Measurements from ENCODE around the gene PDE4B. TPM values are rescaled to one million over a fixed set of nuclear protein-coding genes. Genes with fewer than 3 reads are reported as not detected.
"Not testable (repeated sequence)": the region's sequence is repeated elsewhere in the genome, so short reads cannot be mapped to it uniquely, and the experiment has no call there.

Gene PDE4B
- total RNA-seq, 2 donors from 2014 or later, result 2.0 to 5.7 TPM

- Histone ChIP-seq H3K36me3 (no peaks in the 10 kb centered on the region), H3K27me3 (no peaks in the 10 kb centered on the region), H3K4me1 (no peaks in the 10 kb centered on the region), H3K27ac (no peak overlapping the region), H3K9ac (ENCODE audit: low read depth in 2 of 2, low read length in 2 of 2) (no peak overlapping the region), H3K9me3 (no peaks in the 10 kb centered on the region), H3K4me3 (no peak overlapping the region)
- TF ChIP-seq CTCF (IDR thresholded peaks at IDR 0.05), result no peak
- no peak for DNase-seq
- intact Hi-C loops (cut with DNase I), result no loop called here
Observed at GRCh38 chr1:66044912-66045311, 252.2 kb downstream of the PDE4B start.

GRCh38 chr1:66046415-66046814 lies 253.7 kb downstream of the PDE4B start:
- Histone ChIP-seq H3K36me3 (no peaks in the 10 kb centered on the region), H3K27me3 (no peaks in the 10 kb centered on the region), H3K4me3 (no peak overlapping the region), H3K4me1 (no peaks in the 10 kb centered on the region), H3K27ac (no peak overlapping the region), H3K9me3 (no peaks in the 10 kb centered on the region), H3K9ac (ENCODE audit: low read depth in 2 of 2, low read length in 2 of 2) (no peak overlapping the region)
- intact Hi-C loops (cut with DNase I), result no loop called here
- TF ChIP-seq CTCF (IDR thresholded peaks at IDR 0.05), result no peak
- no peak for DNase-seq

GRCh38 chr1:66048011-66048410 lies 255.3 kb downstream of the PDE4B start:
- Histone ChIP-seq H3K9ac (ENCODE audit: low read depth in 2 of 2, low read length in 2 of 2) (no peak overlapping the region), H3K36me3 (no peaks in the 10 kb centered on the region), H3K9me3 (no peaks in the 10 kb centered on the region), H3K27me3 (no peaks in the 10 kb centered on the region), H3K4me3 (no peak overlapping the region), H3K27ac (no peak overlapping the region), H3K4me1 (no peaks in the 10 kb centered on the region)
- TF ChIP-seq CTCF (IDR thresholded peaks at IDR 0.05), result no peak
- no peak for DNase-seq
- intact Hi-C loops (cut with DNase I), result no loop called here

GRCh38 chr1:66050123-66050522 lies 257.4 kb downstream of the PDE4B start:
- Histone ChIP-seq H3K9ac (ENCODE audit: low read depth in 2 of 2, low read length in 2 of 2) (no peak overlapping the region), H3K27me3 (no peaks in the 10 kb centered on the region), H3K27ac (no peak overlapping the region), H3K4me3 (no peak overlapping the region), H3K36me3 (no peaks in the 10 kb centered on the region), H3K9me3 (no peaks in the 10 kb centered on the region), H3K4me1 (no peaks in the 10 kb centered on the region)
- intact Hi-C loops (cut with DNase I), result no loop called here
- no peak for DNase-seq
- no peak for TF ChIP-seq CTCF (IDR thresholded peaks at IDR 0.05)

GRCh38 chr1:66050633-66051032 lies 257.9 kb downstream of the PDE4B start:
- Histone ChIP-seq H3K27ac (no peak overlapping the region), H3K9ac (ENCODE audit: low read depth in 2 of 2, low read length in 2 of 2) (no peak overlapping the region), H3K27me3 (no peaks in the 10 kb centered on the region), H3K9me3 (no peaks in the 10 kb centered on the region), H3K4me3 (no peak overlapping the region), H3K36me3 (no peaks in the 10 kb centered on the region), H3K4me1 (no peaks in the 10 kb centered on the region)
- intact Hi-C loops (cut with DNase I), result no loop called here
- no peak for TF ChIP-seq CTCF (IDR thresholded peaks at IDR 0.05)
- no peak for DNase-seq

GRCh38 chr1:66055092-66055491 lies 262.4 kb downstream of the PDE4B start:
- Histone ChIP-seq H3K4me1 (no peaks in the 10 kb centered on the region), H3K27me3 (no peaks in the 10 kb centered on the region), H3K9ac (ENCODE audit: low read depth in 2 of 2, low read length in 2 of 2) (no peak overlapping the region), H3K9me3 (no peaks in the 10 kb centered on the region), H3K27ac (no peak overlapping the region), H3K4me3 (no peak overlapping the region), H3K36me3 (no peaks in the 10 kb centered on the region)
- no peak for TF ChIP-seq CTCF (IDR thresholded peaks at IDR 0.05)
- no peak for DNase-seq
- intact Hi-C loops (cut with DNase I), result no loop called here

GRCh38 chr1:66057448-66057847 lies 264.8 kb downstream of the PDE4B start:
- H3K9ac ChIP-seq (ENCODE audit: low read depth in 2 of 2, low read length in 2 of 2); H3K4me3 ChIP-seq; H3K4me1 ChIP-seq; H3K27ac ChIP-seq; H3K27me3 ChIP-seq; H3K36me3 ChIP-seq; DNase-seq; H3K9me3 ChIP-seq; intact Hi-C loops (cut with DNase I): not testable (repeated sequence)

All from colonic mucosa (tissue), 4 donors.